Panc1 (cell line): ENCODE results near the gene GP2. TPM values are rescaled to one million over a fixed set of nuclear protein-coding genes. Genes with fewer than 3 reads are reported as not detected.

Source experiments
- ATAC-seq: fragments of 200-7000 bp; cut with Tn5 transposase; 2 replicates; pipeline ENCODE4 v1.9.1; 2020; ENCODE audit warnings: mild to moderate bottlenecking, moderate library complexity
- BruUV-seq: library from RNA; stranded (reverse); fragments of 400-500 nt; replicated peaks from 2 replicates; lab custom pipeline; 2021; lab: Mats Ljungman, UMichigan
- CTCF ChIA-PET: fragments of 300-600 bp; sonication (Branson Sonifier 250); formaldehyde crosslinking; loops from one replicate; lab custom pipeline; 2022; ENCODE audit warnings: antibody characterized with exemption; lab: Charles Lee
- POLR2A ChIA-PET: fragments of 300-600 bp; sonication (Branson Sonifier 250); formaldehyde crosslinking; loops from one replicate; lab custom pipeline; 2022; ENCODE audit warnings: antibody characterized with exemption; lab: Charles Lee
- DNase-seq: peaks from one replicate; pipeline ENCODE4 v3.0.0-alpha.2; 2010; ENCODE audit warnings: low read depth, low spot score
- H3K27ac ChIP-seq: 2 replicates; pipeline ENCODE4 v1.5.1; 2011; ENCODE audit warnings: mild to moderate bottlenecking, low read length, inconsistent platforms
- H3K27me3 ChIP-seq: fragments of 200-500 bp; sonication (Bioruptor generic); 2 replicates; pipeline ENCODE4 v1.6.0; 2014; ENCODE audit warnings: low read length, inconsistent platforms; ENCODE audit not compliant: control insufficient read depth, insufficient read depth
- H3K36me3 ChIP-seq: fragments of 200-500 bp; sonication (Bioruptor generic); 2 replicates; pipeline ENCODE4 v1.5.1; 2014; ENCODE audit warnings: inconsistent platforms, mild to moderate bottlenecking, low read length, moderate library complexity; ENCODE audit not compliant: control insufficient read depth, insufficient read depth
- H3K4me1 ChIP-seq: 2 replicates; pipeline ENCODE4 v1.5.1; 2011; ENCODE audit warnings: inconsistent platforms, mild to moderate bottlenecking, low read length, moderate library complexity; ENCODE audit not compliant: control insufficient read depth, insufficient read depth
- H3K4me3 ChIP-seq, 2 experiments: 2 replicates each; pipeline ENCODE4 v1.5.1; 2011 to 2012; ENCODE audit warnings: low read depth in 2 of 2, low read length in 2 of 2, mild to moderate bottlenecking in 2 of 2, inconsistent platforms in 1 of 2, moderate library complexity in 1 of 2
- H3K9me3 ChIP-seq: fragments of 200-500 bp; sonication (Bioruptor generic); 2 replicates; pipeline ENCODE4 v1.5.1; 2014; ENCODE audit warnings: low read depth, mild to moderate bottlenecking, inconsistent platforms, low read length, moderate library complexity; ENCODE audit not compliant: control insufficient read depth, insufficient read depth
- CTCF ChIP-seq: fragments of 450-650 bp; IDR thresholded peaks from 2 replicates; pipeline ENCODE4 v1.5.1; 2017; ENCODE audit warnings: mild to moderate bottlenecking
- POLR2AphosphoS5 ChIP-seq: IDR thresholded peaks from 2 replicates; pipeline ENCODE4 v1.6.1; 2012; ENCODE audit warnings: mild to moderate bottlenecking, low read depth, low read length, moderate library complexity
- REST ChIP-seq, 2 experiments: IDR thresholded peaks; 2 replicates each; pipeline ENCODE4 v1.6.1; 2011 to 2012; ENCODE audit warnings: low read depth in 2 of 2, control low read depth in 1 of 2, low read length in 1 of 2, mild to moderate bottlenecking in 1 of 2, moderate library complexity in 1 of 2; ENCODE audit not compliant: insufficient read depth in 1 of 2
- SIN3A ChIP-seq: IDR thresholded peaks from 2 replicates; pipeline ENCODE4 v1.6.1; 2012; ENCODE audit warnings: low read depth, mild to moderate bottlenecking, low read length, moderate library complexity, borderline replicate concordance; ENCODE audit not compliant: insufficient read depth
- TCF7L2 ChIP-seq: IDR thresholded peaks from 2 replicates; pipeline ENCODE4 v1.6.1; 2011; ENCODE audit warnings: mild to moderate bottlenecking, low read depth, low read length, inconsistent platforms
- in situ Hi-C: cut with HindIII; loops from 2 replicates; pipeline ENCODE4 v1.10.0; 2016; ENCODE audit warnings: low sequenced_read_pairs, low pct_unique_long_range_greater_than_20kb
- intact Hi-C: fragments of 100-400 bp; cut with micrococcal nuclease; formaldehyde crosslinking; loops from one replicate; pipeline ENCODE4 v1.10.0; 2022; ENCODE audit not compliant: unreplicated experiment
- total RNA-seq: library from RNA; stranded (reverse); gene quantifications from one replicate; pipeline ENCODE4 v1.2.1, GENCODE V29; 2021; ENCODE audit not compliant: unreplicated experiment

The GP2 gene
- total RNA-seq, 1 experiment from 2014 or later: 5.8 TPM

- CTCF ChIA-PET: no interaction called here
- TF ChIP-seq POLR2AphosphoS5: no peak
- no peak for TF ChIP-seq REST (IDR thresholded peaks at IDR 0.05; ENCODE audit: insufficient read depth in 1 of 2, low read depth in 2 of 2, low read length in 1 of 2)
- TF ChIP-seq SIN3A: no peak
- TF ChIP-seq CTCF: no peak
- Histone ChIP-seq H3K36me3 (no peaks in the 10 kb centered on the region), H3K27ac (no peak overlapping the region), H3K4me3 (no peak overlapping the region), H3K9me3 (no peaks in the 10 kb centered on the region), H3K27me3 (no peaks in the 10 kb centered on the region), H3K4me1 (no peaks in the 10 kb centered on the region)
- ATAC-seq: no peak
- POLR2A ChIA-PET: no interaction called here
- intact Hi-C loops: no loop called here
- no TSS peak for BruUV-seq
- no peak for DNase-seq
- in situ Hi-C loops: no loop called here
These were observed 17.3 kb upstream of the GP2 start for GRCh38 chr16:20344611-20345010.

- intact Hi-C loops: no loop called here
- ChIA-PET POLR2A (no interaction called here), CTCF (interaction anchor here (0.6 kb wide), 1 partner anchor 380 kb away, joined by 3 read pairs; no protein-coding TSS in a partner anchor)
- ATAC-seq (no peak), DNase-seq (no peak)
- TF ChIP-seq CTCF: no peak
- no peak for TF ChIP-seq POLR2AphosphoS5
- TF ChIP-seq TCF7L2: no peak
- no peak for TF ChIP-seq REST (IDR thresholded peaks at IDR 0.05; ENCODE audit: insufficient read depth in 1 of 2, low read depth in 2 of 2, low read length in 1 of 2)
- TF ChIP-seq SIN3A: no peak
- in situ Hi-C loops: no loop called here
- H3K27ac ChIP-seq: no peak overlapping the region
- no TSS peak for BruUV-seq
- H3K27me3 ChIP-seq: peaks cover 17% of the 10 kb centered on the region
- no peaks in the 10 kb centered on the region for H3K4me1 ChIP-seq
- H3K4me3 ChIP-seq: no peak overlapping the region
- no peaks in the 10 kb centered on the region for H3K36me3 ChIP-seq
- H3K9me3 ChIP-seq: no peaks in the 10 kb centered on the region
These were observed 12.4 kb upstream of the GP2 start for GRCh38 chr16:20339744-20340143.
